MCF 10A (cell line): ENCODE results near the gene HAND2. TPM values are rescaled to one million over a fixed set of nuclear protein-coding genes. Genes with fewer than 3 reads are reported as not detected.

Source experiments
- BruUV-seq: library from RNA; stranded (reverse); fragments of 400-500 nt; replicated peaks from 2 replicates; lab custom pipeline; 2021; lab: Mats Ljungman, UMichigan
- CTCF ChIA-PET: fragments of 300-600 bp; sonication (Branson Sonifier 250); formaldehyde crosslinking; extraction: SDS; loops from one replicate; lab custom pipeline; 2021; ENCODE audit warnings: antibody characterized with exemption, inconsistent platforms; lab: Yijun Ruan, JAX
- POLR2A ChIA-PET: fragments of 300-600, 350-650 bp; sonication (Branson Sonifier 250); formaldehyde crosslinking; extraction: SDS; loops from one replicate; lab custom pipeline; 2020; ENCODE audit warnings: antibody characterized with exemption, inconsistent platforms; lab: Yijun Ruan, JAX
- DNase-seq: peaks from one replicate; pipeline ENCODE4 v3.0.0-alpha.2; 2018; ENCODE audit not compliant: unreplicated experiment
- H3K27ac Mint-ChIP-seq: one replicate; pipeline ENCODE4 v1.8.0; 2022; ENCODE audit warnings: mild to moderate bottlenecking, low read depth, mixed read lengths; ENCODE audit not compliant: unreplicated experiment
- H3K27me3 Mint-ChIP-seq: one replicate; pipeline ENCODE4 v1.8.0; 2022; ENCODE audit warnings: mixed read lengths; ENCODE audit not compliant: insufficient read depth, unreplicated experiment
- H3K36me3 Mint-ChIP-seq: one replicate; pipeline ENCODE4 v1.8.0; 2022; ENCODE audit warnings: mild to moderate bottlenecking, moderate library complexity, mixed read lengths; ENCODE audit not compliant: insufficient read depth, unreplicated experiment
- H3K4me1 Mint-ChIP-seq: one replicate; pipeline ENCODE4 v1.8.0; 2022; ENCODE audit warnings: mixed read lengths; ENCODE audit not compliant: insufficient read depth, unreplicated experiment
- H3K4me3 Mint-ChIP-seq: one replicate; pipeline ENCODE4 v1.8.0; 2022; ENCODE audit warnings: mild to moderate bottlenecking, moderate library complexity, mixed read lengths; ENCODE audit not compliant: unreplicated experiment
- H3K9me3 Mint-ChIP-seq: one replicate; pipeline ENCODE4 v1.8.0; 2022; ENCODE audit warnings: mixed read lengths; ENCODE audit not compliant: unreplicated experiment
- CTCF ChIP-seq: fragments of 200-600 bp; IDR thresholded peaks from one replicate; pipeline ENCODE4 v1.8.0; 2022; ENCODE audit warnings: antibody characterized with exemption, mild to moderate bottlenecking; ENCODE audit not compliant: unreplicated experiment
- intact Hi-C: fragments of 100-400 bp; cut with micrococcal nuclease; formaldehyde crosslinking; loops from 2 replicates; pipeline ENCODE4 v1.14.1; 2022
- total RNA-seq: library from RNA; stranded (reverse); gene quantifications from 2 replicates; pipeline ENCODE4 v1.2.3, GENCODE V29; 2022

HAND2 gene
- total RNA-seq, 1 experiment from 2014 or later = not detected

GRCh38 chr4:173573725-173574124 is 43.7 kb upstream of the HAND2 start:
- no peak for DNase-seq
- TF ChIP-seq CTCF = no peak
- H3K36me3 Mint-ChIP-seq = no peaks in the 10 kb centered on the region
- H3K9me3 Mint-ChIP-seq = no peaks in the 10 kb centered on the region
- no peaks in the 10 kb centered on the region for H3K4me1 Mint-ChIP-seq
- no peak overlapping the region for H3K4me3 Mint-ChIP-seq
- POLR2A ChIA-PET = no interaction called here
- intact Hi-C loops = no loop called here
- no TSS peak for BruUV-seq
- CTCF ChIA-PET = interaction anchor here (1.0 kb wide), 1 partner anchor 268 kb away, joined by 3 read pairs; no protein-coding TSS in a partner anchor
- no peak overlapping the region for H3K27ac Mint-ChIP-seq
- peaks cover 58% of the 10 kb centered on the region for H3K27me3 Mint-ChIP-seq

DNA sequence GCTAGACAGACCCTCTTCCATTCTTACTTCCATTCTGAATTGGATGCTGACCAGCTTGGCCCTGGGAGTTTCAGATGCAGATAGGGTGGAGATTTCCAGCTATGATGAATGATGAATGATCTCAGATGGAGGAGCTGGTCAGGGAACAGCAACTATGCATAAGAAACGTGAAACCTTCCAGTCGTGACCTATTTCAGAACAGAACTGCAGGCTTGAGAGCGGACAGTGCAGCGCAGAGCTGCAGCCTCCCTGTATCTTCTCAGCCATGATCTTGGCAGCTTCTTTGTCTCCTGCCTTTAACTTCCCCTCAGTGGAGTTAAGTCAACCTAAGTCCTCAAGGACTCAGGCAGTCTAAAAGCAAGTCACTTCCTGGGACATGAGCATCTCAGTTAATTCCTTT is 43.3 kb upstream of the HAND2 start:
- ChIA-PET CTCF (no interaction called here), POLR2A (interaction anchor here (0.5 kb wide), 1 partner anchor 1642 kb away, joined by 3 read pairs; no protein-coding TSS in a partner anchor)
- DNase-seq = no peak
- Mint-ChIP-seq H3K4me1 (no peaks in the 10 kb centered on the region), H3K27ac (no peak overlapping the region), H3K9me3 (no peaks in the 10 kb centered on the region), H3K36me3 (no peaks in the 10 kb centered on the region), H3K4me3 (no peak overlapping the region), H3K27me3 (peaks cover 54% of the 10 kb centered on the region)
- BruUV-seq = no TSS peak
- intact Hi-C loops = no loop called here
- TF ChIP-seq CTCF = no peak

DNA sequence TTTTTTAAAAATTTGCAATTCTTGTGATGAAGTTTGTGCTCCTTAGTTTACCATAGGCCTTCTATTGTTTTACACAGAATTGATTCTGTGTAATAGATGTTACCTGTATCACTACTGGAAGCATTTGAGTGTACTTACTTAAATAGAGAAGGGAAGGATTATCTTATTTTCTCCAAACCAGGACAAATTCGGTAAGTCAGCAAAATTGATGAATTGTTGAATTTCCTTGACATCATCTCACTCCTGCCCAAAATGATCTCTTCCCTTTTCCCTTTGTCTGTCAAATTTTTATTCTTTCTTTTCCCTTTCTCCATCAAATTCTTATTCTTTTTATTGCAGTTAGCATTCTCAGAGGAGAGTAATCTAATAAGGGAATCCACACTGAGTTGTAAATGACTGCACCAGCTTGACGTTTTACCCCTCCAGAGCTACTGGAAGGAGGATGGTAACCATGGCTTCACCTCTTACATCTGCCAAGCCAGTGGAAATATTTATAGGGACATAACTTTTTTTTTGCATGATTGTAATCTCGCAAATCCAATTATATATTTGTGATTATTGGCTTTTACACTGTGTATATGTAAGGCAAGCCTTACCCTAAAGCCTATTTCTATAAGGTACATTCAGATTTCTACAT is 42.6 kb upstream of the HAND2 start:
- intact Hi-C loops = no loop called here
- BruUV-seq = no TSS peak
- H3K36me3 Mint-ChIP-seq = no peaks in the 10 kb centered on the region
- no peaks in the 10 kb centered on the region for H3K4me1 Mint-ChIP-seq
- no peak overlapping the region for H3K27ac Mint-ChIP-seq
- TF ChIP-seq CTCF = no peak
- peaks cover 47% of the 10 kb centered on the region for H3K27me3 Mint-ChIP-seq
- POLR2A ChIA-PET = interaction anchor here (0.5 kb wide), 1 partner anchor 1642 kb away, joined by 3 read pairs; no protein-coding TSS in a partner anchor
- CTCF ChIA-PET = interaction anchor here (0.7 kb wide), 1 partner anchor 415 kb away, joined by 4 read pairs; no protein-coding TSS in a partner anchor
- no peaks in the 10 kb centered on the region for H3K9me3 Mint-ChIP-seq
- H3K4me3 Mint-ChIP-seq = no peak overlapping the region
- DNase-seq = no peak

- intact Hi-C loops = no loop called here
- CTCF ChIA-PET = interaction anchor here (0.6 kb wide), 1 partner anchor 38 kb away, joined by 3 read pairs; no protein-coding TSS in a partner anchor
- no peak for TF ChIP-seq CTCF
Observed at GRCh38 chr4:173571620-173572019, 41.6 kb upstream of the HAND2 start.

More at GRCh38 chr4:173571620-173572019, 41.6 kb upstream of the HAND2 start:
- BruUV-seq = no TSS peak
- Mint-ChIP-seq H3K27me3 (peaks cover 45% of the 10 kb centered on the region), H3K9me3 (no peaks in the 10 kb centered on the region), H3K27ac (no peak overlapping the region), H3K4me1 (no peaks in the 10 kb centered on the region), H3K4me3 (no peak overlapping the region), H3K36me3 (no peaks in the 10 kb centered on the region)
- no peak for DNase-seq
- POLR2A ChIA-PET = no interaction called here
